ENCODE measurements around the gene SELENOI.
A peak's percentile ranks its signal among the peaks of the same experiment; 100 is the strongest.
"Not testable (repeated sequence)": the region's sequence is repeated elsewhere in the genome, so short reads cannot be mapped to it uniquely, and the experiment has no call there.

The SELENOI gene

DNA sequence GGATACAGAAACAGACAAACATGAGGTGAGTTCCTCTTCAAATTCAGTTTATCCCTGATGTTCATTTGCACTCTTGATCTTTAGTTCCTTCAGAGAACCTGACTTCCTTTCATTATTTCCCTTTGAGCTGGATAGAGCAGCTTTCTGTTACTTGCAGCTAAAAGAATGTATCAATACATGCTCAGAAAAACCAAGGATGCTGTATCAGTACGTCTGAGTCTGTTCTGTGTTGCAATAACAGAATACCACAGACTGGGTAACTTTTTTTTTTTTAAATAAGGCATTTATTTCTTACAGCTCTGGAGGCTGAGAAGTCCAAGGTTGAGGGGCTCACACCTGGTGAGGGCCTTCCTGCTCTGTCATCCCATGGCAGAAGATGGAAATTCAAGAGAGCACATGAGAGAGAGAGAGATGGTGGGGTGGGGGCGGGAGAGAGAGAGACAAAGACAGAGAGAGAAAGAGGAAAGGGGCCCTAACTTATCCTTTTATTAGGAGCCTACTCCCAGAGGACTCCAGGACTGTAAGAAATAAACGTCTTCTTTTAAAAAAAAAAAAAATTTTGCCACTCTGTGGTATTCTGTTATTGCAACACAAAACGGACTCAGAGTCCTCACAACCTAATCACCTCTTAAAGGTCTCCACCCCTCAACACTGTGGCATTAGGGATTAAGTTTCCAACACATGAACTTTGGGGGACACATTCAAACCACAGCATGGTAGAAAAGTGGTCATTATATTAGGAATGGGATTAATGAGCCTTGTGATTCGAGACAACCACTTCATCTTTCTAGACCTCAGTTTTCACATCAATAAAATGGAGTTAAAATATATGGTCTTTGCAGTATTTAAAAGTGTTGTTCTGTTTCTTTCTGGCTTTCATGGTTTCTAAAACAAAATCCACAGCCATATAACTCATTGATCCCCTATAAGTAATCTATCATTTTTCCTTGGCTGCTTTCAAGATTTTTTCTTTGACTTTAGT is 18.4 kb upstream of the SELENOI start:
- no peak for DNase-seq

GRCh38 chr2:26329083-26329482 is 16.9 kb upstream of the SELENOI start:
- not testable (repeated sequence) for DNase-seq

GRCh38 chr2:26330114-26330549 is 15.8 kb upstream of the SELENOI start:
- DNase-seq: peak; percentile 58 to 83 (median 79)

- no peak for DNase-seq
Observed at GRCh38 chr2:26330604-26331003, 15.3 kb upstream of the SELENOI start.

DNA sequence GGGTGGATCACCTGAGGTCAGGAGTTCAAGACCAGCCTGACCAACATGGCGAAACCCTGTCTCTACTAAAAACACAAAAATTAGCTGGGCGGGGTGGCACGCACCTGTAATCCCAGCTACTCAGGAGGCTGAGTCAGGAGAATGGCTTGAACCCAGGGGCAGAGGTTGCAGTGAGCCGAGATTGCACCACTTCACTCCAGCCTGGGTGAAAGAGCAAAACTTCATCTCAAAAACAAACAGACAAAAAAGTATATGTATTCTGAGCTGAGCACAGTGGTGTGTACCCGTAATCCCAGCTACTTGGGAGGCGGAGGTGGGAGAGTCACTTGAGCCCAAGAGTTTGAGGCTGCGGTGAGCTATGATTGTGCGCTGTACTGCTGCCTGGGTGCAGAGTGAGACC is 14.6 kb upstream of the SELENOI start:
- DNase-seq: not testable (repeated sequence)

- DNase-seq: peak in 1 of 3 experiments; percentile 29
Observed at GRCh38 chr2:26333293-26333692, 12.7 kb upstream of the SELENOI start.

DNA sequence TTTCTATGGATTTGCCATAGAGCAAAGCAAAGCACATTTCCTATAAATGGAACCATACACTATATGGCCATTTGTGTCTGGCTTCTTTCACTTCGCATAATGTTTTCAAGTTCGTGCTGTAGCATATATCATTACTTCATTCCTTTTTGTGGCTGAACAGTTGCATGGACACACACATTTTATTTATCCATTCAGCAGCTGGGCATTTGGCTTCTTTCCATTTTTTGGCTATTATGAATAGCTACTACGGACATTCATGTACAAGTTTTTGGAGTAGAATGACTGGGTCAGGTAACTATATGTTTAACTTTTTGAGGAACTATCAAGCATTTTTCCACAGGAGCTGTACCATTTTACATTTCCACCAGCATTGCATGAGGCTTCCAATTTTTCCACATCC is 10.7 kb upstream of the SELENOI start:
- DNase-seq: no peak

GRCh38 chr2:26336719-26337118 is 9.2 kb upstream of the SELENOI start:
- DNase-seq: no peak

DNA sequence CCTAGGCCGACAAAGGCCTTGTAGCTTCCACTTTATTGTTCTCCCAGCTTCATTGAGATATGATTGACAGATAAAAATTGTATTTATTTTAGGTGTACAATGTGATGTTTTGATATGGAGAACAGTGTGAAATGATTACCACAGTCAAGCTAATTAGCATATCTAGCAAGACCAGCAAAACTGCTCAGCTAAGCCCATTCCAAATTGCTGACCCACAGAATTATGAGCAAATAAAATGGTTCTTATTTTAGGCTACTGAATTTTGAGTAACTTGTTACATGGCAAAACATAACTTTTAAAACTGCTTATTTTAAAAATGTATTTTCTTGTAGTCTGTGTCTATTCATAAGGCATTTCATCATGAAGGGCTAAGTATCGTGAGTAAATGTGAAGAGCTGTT is 8.6 kb upstream of the SELENOI start:
- DNase-seq: no peak

GRCh38 chr2:26340831-26341230 is 5.1 kb upstream of the SELENOI start:
- no peak for DNase-seq

DNA sequence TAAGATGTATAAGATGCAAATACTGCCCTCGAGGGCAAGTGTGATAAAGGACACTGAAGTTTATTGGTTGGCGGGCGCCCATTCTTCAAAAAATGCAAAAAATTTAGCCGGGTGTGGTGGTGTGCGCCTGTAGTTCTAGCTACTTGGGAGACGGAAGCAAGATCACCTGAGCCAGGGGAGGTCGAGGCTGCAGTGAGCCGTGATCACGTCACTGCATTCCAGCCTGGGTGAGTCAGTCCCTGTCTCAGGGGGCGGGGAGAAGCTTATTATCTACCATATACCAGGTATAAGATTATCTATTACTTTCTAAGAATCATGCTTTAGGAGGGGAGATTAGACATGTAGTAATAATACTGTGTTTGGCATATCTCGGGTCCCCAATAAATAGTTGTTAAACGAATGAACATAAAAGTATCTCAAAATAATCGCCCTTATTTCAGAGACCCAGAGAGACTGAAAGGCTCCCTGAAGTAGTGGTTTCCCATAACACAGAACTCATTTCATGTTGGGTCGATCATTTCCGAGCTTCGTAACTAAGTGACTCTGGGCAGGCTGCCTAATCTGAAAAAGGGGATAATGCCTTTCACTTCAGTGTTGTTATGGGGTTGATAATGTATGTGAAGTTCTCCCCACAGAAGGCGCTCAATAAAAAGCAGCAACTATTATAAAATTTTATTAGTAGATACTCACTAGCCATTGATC is 1.2 kb upstream of the SELENOI start:
- peak in 1 of 3 experiments; percentile 59 for DNase-seq

- DNase-seq: no peak
Observed at GRCh38 chr2:26345283-26345544, 729 bp upstream of the SELENOI start.

DNA sequence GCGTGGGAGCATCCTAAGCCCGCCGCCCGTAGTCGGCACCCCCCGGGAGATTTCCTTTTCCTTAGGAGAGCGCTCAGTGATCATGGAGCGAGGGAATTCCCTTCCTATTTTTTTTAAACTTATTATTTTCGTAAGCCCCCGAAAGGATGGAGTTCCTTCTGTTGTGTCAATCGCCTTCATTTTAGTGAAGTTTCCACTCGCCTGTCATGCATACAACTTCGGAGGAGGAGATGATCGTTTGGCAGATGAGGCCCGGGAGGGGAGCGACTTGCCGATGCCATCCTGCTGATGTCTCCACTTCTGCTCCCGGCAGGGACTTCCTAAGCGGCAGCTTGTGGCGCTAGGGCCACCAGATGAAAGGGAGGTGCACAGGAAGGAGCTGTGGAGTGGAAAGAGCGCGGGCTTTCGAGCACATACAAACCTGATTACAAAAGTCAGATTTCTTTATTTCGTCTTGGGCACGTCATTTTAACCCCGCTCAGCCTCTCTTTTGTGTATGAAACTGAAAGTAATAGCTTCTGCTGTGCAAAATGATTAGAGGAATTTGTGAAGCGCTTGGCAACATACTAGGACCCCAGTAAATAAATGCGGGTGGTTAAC is 611 bp downstream of the SELENOI start, which contains the start of gene ADGRF3:
ADGRF3 (minus strand) TSS at position 336 of the 600 bp plus-strand sequence. CDS start 555 bp downstream, outside the sequence.
- DNase-seq: peak; percentile 75 to 86 (median 78)

DNA sequence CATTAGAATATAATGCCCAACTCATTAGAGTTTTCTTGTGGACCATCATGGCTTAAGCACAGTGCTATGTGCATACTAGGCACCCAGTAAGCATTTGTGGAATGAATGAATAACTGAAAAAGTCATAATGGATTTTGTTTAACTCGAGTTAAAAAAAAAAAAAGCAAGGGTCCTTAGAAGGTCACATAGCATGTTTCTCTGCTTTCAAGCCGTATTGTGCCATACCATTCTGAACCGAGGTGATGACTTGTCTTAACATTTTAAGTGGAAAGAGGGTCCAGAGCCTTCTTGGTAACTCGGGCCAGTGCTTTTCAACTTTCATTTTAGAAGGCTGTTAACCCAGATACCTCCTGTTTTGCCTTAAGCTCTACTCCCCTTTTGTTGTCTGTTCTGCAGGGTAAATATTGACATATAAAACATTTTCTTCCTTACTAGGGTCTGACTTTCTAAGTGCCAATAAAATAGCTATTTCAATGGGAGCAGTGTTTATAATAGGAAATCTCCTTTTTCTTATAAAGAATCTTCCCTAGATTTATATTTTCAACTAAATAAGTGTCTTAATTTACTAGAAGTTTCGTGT is 1.4 kb downstream of the SELENOI start:
- no peak for DNase-seq

- DNase-seq: no peak
Observed at GRCh38 chr2:26349690-26350089, 3.7 kb downstream of the SELENOI start.

DNA sequence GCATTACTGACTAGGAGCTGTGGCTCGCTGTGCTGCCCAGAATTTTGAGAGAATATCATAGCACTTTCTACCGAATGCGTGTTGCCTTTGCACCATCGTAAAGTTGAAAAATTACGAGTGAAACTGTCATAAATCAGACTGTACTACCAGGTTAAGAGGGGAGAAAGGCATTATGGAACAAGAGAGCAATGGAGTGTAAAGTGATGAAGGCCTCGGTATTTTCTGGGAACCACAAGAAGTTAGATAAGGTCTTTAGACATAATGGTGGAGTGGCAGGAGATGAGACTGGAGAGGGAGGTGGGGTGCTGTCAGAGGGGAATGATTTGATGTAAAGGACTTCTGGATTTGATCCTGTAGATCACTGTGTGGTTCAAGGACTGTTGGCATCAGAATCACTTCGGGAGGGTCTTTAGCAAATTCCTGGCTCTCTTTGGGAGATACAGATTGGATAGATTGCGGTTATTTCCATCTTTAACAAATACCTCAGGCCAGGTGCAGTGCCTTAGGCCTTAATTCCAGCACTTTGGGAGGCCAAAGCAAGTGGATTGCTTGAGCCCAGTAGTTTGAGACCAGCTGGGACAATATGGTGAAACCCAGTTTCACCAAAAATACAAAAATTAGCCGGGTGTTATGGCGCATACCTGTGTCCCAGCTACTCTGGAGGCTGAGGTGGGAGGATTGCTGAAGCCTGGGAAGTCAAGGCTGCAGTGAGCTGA is 5.6 kb downstream of the SELENOI start:
- no peak for DNase-seq

GRCh38 chr2:26352892-26353291 is 6.9 kb downstream of the SELENOI start:
- no peak for DNase-seq

GRCh38 chr2:26354469-26354868 is 8.5 kb downstream of the SELENOI start:
- DNase-seq: not testable (repeated sequence)

DNA sequence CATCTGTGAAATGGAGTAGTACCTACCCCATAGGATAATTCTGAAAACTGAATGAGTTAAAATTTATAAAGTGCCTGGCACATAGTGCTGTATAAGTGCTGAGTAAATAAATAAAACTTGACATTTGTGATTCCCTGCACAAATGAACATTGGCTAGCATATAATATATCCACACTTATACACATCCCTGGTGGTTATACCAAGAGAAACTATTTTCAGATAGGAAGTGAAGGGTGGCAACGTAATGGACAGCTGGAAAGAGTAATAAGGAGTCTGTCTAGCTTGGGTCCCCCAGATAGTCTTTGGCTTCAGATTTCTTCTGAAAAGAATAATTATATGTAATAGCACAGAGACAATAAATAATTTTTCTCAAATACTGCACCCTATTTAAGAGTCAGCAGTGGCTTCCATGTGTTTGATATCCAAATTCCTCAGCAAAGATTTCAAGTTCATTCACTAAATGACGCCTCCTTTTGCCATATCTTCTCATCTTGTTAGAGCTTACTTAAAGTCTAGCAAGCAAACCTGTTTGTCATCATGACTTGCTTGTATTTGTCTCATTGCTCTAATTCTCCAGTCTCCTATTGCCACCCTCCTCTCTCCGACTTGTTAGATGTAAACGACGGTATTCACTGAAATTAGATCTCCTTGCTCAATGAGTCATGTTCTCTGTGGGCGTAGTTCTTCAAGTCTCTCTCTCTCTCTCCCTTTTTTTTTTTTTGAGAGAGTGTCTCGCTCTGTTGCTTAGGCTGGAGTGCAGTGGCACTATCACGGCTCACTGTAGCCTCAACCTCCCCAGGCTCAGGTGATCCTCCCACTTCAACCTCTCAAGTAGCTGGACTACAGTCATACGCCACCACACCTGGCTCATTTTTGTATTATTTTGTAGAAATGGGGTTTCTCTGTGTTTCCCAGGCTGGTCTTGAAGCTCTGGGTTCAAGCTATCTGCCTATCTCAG is 9.4 kb downstream of the SELENOI start:
- peak in 1 of 3 experiments; percentile 53 for DNase-seq

DNA sequence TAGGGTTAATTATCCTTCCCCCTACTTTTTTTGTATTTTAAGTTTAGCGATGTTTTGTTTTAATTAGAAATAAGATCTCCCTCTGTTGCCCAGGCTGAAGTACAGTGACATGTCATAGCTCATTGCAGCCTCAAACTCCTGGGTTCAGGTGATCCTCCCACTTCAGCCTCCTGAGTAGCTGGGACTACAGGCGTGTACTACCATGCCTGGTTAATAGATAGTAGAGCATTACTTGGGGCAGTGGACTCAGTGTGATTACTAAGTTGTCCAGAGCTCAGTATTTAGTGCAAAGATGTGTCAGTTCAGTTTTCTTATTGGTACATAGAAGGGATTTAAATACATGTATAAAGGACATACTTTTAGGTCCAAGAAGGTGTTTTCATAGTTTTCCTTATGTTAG is 10.2 kb downstream of the SELENOI start:
- no peak for DNase-seq

DNA sequence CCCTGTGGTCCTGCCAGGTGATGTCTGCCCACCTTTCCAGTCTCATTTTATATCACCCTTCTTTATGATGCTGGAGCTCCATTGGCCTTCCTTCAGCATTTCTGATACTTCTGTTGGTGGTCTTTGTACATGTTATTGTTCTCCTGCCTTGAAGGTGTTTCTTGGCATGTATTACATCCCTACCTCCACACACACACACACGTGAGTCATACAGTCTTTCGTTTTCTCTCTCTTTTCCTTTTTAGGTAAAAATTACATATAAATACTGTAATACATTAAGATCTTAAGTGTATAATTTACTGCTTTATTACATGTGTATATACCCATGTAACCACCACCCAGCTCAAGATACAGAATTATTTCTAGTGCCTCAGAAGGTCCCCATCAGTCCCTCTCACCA is 10.8 kb downstream of the SELENOI start:
- DNase-seq: no peak
